22Rv1 (cell line): Measurements from ENCODE around the gene SYMPK.

ENCODE experiments used
- CTCF ChIP-seq: fragments of 450-650 bp; IDR thresholded peaks from 2 replicates; pipeline ENCODE4 v1.5.1; 2017; ENCODE audit warnings: mild to moderate bottlenecking
- ZFX ChIP-seq: fragments of 450-650 bp; IDR thresholded peaks from 2 replicates; pipeline ENCODE4 v1.6.1; 2017; ENCODE audit warnings: antibody characterized with exemption, borderline replicate concordance

- TF ChIP-seq CTCF (no peak), ZFX (no peak)
These were observed 91.5 kb downstream of the SYMPK start for GRCh38 chr19:45771311-45771933.
